NCI-H1417 (cell line): ENCODE results near the gene OTX1.
"Not testable (repeated sequence)": the region's sequence is repeated elsewhere in the genome, so short reads cannot be mapped to it uniquely, and the experiment has no call there.

Experiments used
- DNase-seq, 3 experiments: peaks; one replicate each; lab custom pipeline; 2025; lab: John Stamatoyannopoulos, UW

Gene OTX1

GRCh38 chr2:63050334-63051041, at the start of gene OTX1:
OTX1 (plus strand) TSS chr2:63050830; CDS start chr2:63052991, 2,161 bp downstream.
- DNase-seq = peak; percentile 86 to 97 (median 91)

- no peak for DNase-seq
These were observed 49.1 kb upstream of the OTX1 start for GRCh38 chr2:63001576-63001975.

- peak in 1 of 3 experiments; percentile 54 for DNase-seq
These were observed 47.3 kb upstream of the OTX1 start for GRCh38 chr2:63003351-63003750.

GRCh38 chr2:63007813-63008458, 42.7 kb upstream of the OTX1 start:
- no peak for DNase-seq

GRCh38 chr2:63008838-63009237, 41.8 kb upstream of the OTX1 start:
- DNase-seq = no peak

GRCh38 chr2:63009490-63009889, 41.1 kb upstream of the OTX1 start:
- DNase-seq = no peak

GRCh38 chr2:63012541-63012940, 38.1 kb upstream of the OTX1 start:
- DNase-seq = no peak

GRCh38 chr2:63013438-63013837, 37.2 kb upstream of the OTX1 start:
- no peak for DNase-seq

- DNase-seq = no peak
These were observed 35.2 kb upstream of the OTX1 start for GRCh38 chr2:63015389-63015788.

- no peak for DNase-seq
These were observed 32.2 kb upstream of the OTX1 start for GRCh38 chr2:63018439-63018838.

- DNase-seq = not testable (repeated sequence)
These were observed 30.9 kb upstream of the OTX1 start for GRCh38 chr2:63019686-63020085.

GRCh38 chr2:63023444-63023843, 27.2 kb upstream of the OTX1 start:
- peak in 2 of 3 experiments; percentile 20 to 50 for DNase-seq

- no peak for DNase-seq
These were observed 23.4 kb upstream of the OTX1 start for GRCh38 chr2:63027220-63027619.

GRCh38 chr2:63029058-63029457, 21.6 kb upstream of the OTX1 start:
- DNase-seq = no peak

- no peak for DNase-seq
These were observed 16.1 kb upstream of the OTX1 start for GRCh38 chr2:63034526-63034925.

GRCh38 chr2:63035169-63035568, 15.5 kb upstream of the OTX1 start:
- no peak for DNase-seq

- no peak for DNase-seq
These were observed 15.0 kb upstream of the OTX1 start for GRCh38 chr2:63035660-63036059.

GRCh38 chr2:63038034-63038433, 12.6 kb upstream of the OTX1 start:
- no peak for DNase-seq

- DNase-seq = no peak
These were observed 10.0 kb upstream of the OTX1 start for GRCh38 chr2:63040586-63040985.

GRCh38 chr2:63041592-63041991, 9.0 kb upstream of the OTX1 start:
- no peak for DNase-seq

GRCh38 chr2:63044362-63045327, 6.0 kb upstream of the OTX1 start:
- no peak for DNase-seq

- DNase-seq = no peak
These were observed 4.1 kb upstream of the OTX1 start for GRCh38 chr2:63046552-63046951.

GRCh38 chr2:63046961-63047320, 3.7 kb upstream of the OTX1 start:
- DNase-seq = no peak
